ENCODE results near the gene TMEM273.

TMEM273 gene

GRCh38 chr10:49114718-49115014, 73.5 kb downstream of the TMEM273 start:
- DNase-seq, result no peak

- no peak for DNase-seq
These were observed 74.5 kb downstream of the TMEM273 start for GRCh38 chr10:49113741-49114141.

- DNase-seq, result no peak
These were observed 75.3 kb downstream of the TMEM273 start for GRCh38 chr10:49112851-49113250.

GRCh38 chr10:49112098-49112497, 76.1 kb downstream of the TMEM273 start:
- DNase-seq, result no peak

- DNase-seq, result no peak
These were observed 76.9 kb downstream of the TMEM273 start for GRCh38 chr10:49111320-49111698.

GRCh38 chr10:49110684-49111319, 77.4 kb downstream of the TMEM273 start:
- no peak for DNase-seq

DNA sequence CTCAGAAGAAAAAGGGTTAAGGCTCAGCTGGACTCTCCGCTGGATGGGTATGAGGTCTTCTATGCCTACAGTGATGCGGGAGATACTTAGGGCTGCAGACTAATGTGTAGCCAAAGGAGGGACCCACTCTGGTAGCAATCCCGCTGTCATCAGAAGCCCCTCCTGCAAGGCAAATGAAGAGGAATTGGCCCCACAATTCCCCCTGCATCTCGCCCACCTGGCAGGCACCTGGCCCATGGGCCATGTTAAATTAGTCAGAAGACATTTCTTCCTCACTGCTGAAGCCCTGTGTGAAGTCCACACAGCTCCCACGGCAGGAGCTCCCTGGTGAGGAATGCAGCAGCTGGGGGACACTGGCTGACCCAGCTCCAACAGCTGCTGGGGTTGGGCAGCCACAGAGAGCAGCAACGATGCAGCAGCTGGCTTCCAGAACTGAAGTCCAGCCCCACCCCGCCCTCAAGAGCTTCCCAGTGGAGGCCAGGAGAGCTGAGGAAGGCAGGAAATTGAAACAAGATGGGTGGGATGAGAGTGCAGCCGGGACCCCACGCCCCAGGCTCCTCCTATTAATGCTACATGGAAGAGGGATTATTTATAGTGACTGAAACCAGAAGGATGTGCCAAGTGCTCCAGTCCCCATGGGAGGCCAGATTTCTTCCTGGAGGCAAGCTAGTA, 78.4 kb downstream of the TMEM273 start:
- DNase-seq, result no peak

DNA sequence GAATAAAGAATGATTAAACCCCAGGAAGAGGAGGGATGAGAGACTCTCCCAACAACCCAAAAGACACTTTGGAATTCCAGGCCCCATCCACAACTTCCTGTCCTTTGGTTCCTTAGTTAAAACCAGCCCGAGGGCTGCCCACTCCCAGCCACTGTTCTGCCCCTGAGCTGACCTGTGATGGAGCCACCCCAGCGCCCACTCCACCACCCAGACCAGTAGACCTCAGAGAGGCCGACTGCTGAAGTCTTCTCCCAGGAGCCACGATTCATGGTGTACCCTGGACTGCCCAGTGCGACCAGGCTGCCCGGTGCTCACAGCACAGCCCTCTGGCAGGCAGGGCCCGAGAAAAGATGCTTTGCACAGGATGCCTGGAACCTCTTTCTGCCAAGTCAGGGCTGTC, 79.5 kb downstream of the TMEM273 start:
- DNase-seq, result no peak

- no peak for DNase-seq
These were observed 80.3 kb downstream of the TMEM273 start for GRCh38 chr10:49107887-49108267.

- no peak for DNase-seq
These were observed 80.9 kb downstream of the TMEM273 start for GRCh38 chr10:49107111-49107886.

DNA sequence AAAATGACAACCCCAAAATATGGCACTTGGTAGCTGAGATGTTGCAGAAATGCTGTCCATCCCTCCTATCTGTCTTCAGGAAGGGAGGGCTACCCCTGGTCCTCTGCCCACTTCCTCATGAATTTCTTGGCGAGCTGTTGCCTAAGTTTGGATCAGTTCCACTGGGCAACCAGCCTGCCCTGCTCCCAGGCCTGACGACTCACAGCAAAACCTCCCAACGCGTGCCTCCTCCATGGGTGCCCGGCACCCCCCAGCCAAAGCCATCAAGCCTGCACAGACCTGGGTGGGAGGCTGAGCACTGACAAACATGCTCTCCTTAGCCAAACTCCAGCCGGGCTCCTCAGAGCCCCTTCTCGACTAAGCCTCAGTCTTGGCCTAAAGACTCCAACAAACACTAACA, 81.7 kb downstream of the TMEM273 start:
- DNase-seq, result no peak

DNA sequence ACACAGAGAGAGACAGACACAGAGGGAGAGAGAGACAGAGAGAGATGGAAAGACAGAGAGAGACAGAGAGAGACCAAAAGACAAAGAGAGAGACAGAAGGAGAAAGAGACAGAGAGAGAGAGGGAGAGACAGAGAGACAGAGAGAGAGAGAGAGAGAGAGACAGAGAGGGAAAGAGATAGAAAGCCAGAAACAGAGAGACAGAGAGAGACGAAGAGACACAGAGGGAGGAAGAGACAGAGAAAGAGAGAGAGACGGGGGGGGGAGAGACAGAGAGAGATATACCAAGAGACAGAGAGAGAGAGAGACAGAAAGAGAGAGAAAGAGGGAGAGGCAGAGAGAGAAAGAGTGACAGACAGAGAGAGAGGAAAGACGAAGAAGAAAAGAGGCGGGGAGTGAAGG, 83.1 kb downstream of the TMEM273 start:
- DNase-seq, result no peak
